ENCODE measurements around the gene EVL.
A peak's percentile ranks its signal among the peaks of the same experiment; 100 is the strongest.
"Not testable (repeated sequence)": the region's sequence is repeated elsewhere in the genome, so short reads cannot be mapped to it uniquely, and the experiment has no call there.

EVL gene

GRCh38 chr14:100176811-100177327, 111.6 kb downstream of the EVL start:
- no peak for DNase-seq

- DNase-seq = no peak
Measured at GRCh38 chr14:100178691-100179090, 113.5 kb downstream of the EVL start.

- not testable (repeated sequence) for DNase-seq
Measured at GRCh38 chr14:100180671-100181070, 115.4 kb downstream of the EVL start.

GRCh38 chr14:100181876-100182551, 116.8 kb downstream of the EVL start:
- DNase-seq = not testable (repeated sequence)

- DNase-seq = no peak
Measured at GRCh38 chr14:100187247-100187833, 122.1 kb downstream of the EVL start.

- DNase-seq = no peak
Measured at GRCh38 chr14:100188392-100189030, 123.3 kb downstream of the EVL start.

- no peak for DNase-seq
Measured at GRCh38 chr14:100190126-100190525, 124.9 kb downstream of the EVL start.

GRCh38 chr14:100191584-100192249, 126.5 kb downstream of the EVL start:
- no peak for DNase-seq

- no peak for DNase-seq
Measured at GRCh38 chr14:100192250-100192671, 127.0 kb downstream of the EVL start.

- peak; percentile 98 to 100 (median 100) for DNase-seq
Measured at GRCh38 chr14:100192672-100193416, 127.6 kb downstream of the EVL start.
